Suprapubic skin (tissue), 4 donors: Measurements from ENCODE around the gene SOAT1. TPM values are rescaled to one million over a fixed set of nuclear protein-coding genes. Genes with fewer than 3 reads are reported as not detected.
"Not testable (repeated sequence)": the region's sequence is repeated elsewhere in the genome, so short reads cannot be mapped to it uniquely, and the experiment has no call there.

ENCODE experiments used
- DNase-seq, 2 donors: peaks; one replicate each; pipeline ENCODE4 v3.0.0-alpha.2; 2019; ENCODE audit warnings: low spot score in 2 of 2
- H3K27ac ChIP-seq: fragments of 200-600 bp; sonication (generic); one replicate; pipeline ENCODE4 v1.5.1; 2019
- H3K27me3 ChIP-seq: fragments of 200-600 bp; sonication (generic); one replicate; pipeline ENCODE4 v1.5.1; 2019
- H3K36me3 ChIP-seq: fragments of 200-600 bp; sonication (generic); one replicate; pipeline ENCODE4 v1.5.1; 2019
- H3K4me1 ChIP-seq: fragments of 200-600 bp; sonication (generic); one replicate; pipeline ENCODE4 v1.5.1; 2019
- H3K4me3 ChIP-seq: fragments of 200-600 bp; sonication (generic); one replicate; pipeline ENCODE4 v1.5.1; 2019; ENCODE audit warnings: mild to moderate bottlenecking
- H3K9me3 ChIP-seq: fragments of 200-600 bp; sonication (generic); one replicate; pipeline ENCODE4 v1.5.1; 2019
- EP300 ChIP-seq: sonication (generic); formaldehyde crosslinking; IDR thresholded peaks from one replicate; pipeline ENCODE4 v1.6.1; 2017; ENCODE audit warnings: antibody characterized with exemption
- POLR2A ChIP-seq, 2 donors: fragments of 450-650 bp; IDR thresholded peaks; one replicate each; pipeline ENCODE4 v1.6.1; 2017; ENCODE audit warnings: antibody characterized with exemption in 2 of 2, mild to moderate bottlenecking in 2 of 2, moderate library complexity in 2 of 2
- POLR2AphosphoS5 ChIP-seq, 3 donors: sonication (generic); formaldehyde crosslinking; IDR thresholded peaks; one replicate each; pipeline ENCODE4 v1.6.1; 2017; ENCODE audit warnings: antibody characterized with exemption in 3 of 3
- WGBS: methylation state at CpG from one replicate; pipeline ENCODE4 v1.1.5; 2018; 5-methylcytosine and 5-hydroxymethylcytosine counted together
- total RNA-seq, 4 donors: library from RNA; depleted of rRNA; stranded (reverse); fragments of >200 nt; gene quantifications; one replicate each; pipeline ENCODE4 v1.1.0, GENCODE V29; 2016
- TF ChIP-seq, protein P1 (sequence below), 2 donors: fragments of 200-600 bp in 1 of 2; fragments of 450-650 bp in 1 of 2; sonication (generic) in 1 of 2; IDR thresholded peaks; one replicate each; pipeline ENCODE4 v1.5.1; 2016 to 2019; ENCODE audit warnings: antibody characterized with exemption in 2 of 2, mild to moderate bottlenecking in 1 of 2, moderate library complexity in 1 of 2

Gene SOAT1
- total RNA-seq, 4 donors from 2014 or later, result 13.7 to 39.9 (median 23.1) TPM

DNA sequence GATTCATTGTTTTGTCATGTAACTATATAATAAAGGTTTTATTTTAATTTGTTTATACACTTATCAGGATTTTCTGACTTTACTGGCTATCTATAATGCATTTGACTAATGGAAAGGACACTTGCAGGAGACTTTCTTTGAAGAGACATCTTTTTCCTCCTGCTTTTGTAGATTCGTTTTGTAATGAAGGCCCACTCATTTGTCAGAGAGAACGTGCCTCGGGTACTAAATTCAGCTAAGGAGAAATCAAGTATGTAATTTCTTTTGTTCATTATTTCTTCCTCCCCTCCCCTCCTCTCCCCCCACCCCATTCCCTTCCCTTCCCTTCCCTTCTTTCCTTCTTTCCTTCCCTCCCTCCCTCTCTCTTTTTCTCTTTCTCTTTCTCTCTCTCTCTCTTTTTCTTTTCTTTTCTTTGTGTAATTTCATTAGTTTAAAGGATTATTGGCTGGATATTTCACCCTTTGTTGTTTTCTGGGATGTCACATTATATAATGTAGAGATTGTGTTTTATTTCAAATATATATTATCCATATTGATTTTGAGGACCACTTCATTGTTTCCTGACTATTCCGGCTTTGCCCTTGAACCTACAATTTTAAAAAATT is 48.4 kb downstream of the SOAT1 start:
- no peaks in the 10 kb centered on the region for H3K4me1 ChIP-seq
- TF ChIP-seq, protein P1, sequence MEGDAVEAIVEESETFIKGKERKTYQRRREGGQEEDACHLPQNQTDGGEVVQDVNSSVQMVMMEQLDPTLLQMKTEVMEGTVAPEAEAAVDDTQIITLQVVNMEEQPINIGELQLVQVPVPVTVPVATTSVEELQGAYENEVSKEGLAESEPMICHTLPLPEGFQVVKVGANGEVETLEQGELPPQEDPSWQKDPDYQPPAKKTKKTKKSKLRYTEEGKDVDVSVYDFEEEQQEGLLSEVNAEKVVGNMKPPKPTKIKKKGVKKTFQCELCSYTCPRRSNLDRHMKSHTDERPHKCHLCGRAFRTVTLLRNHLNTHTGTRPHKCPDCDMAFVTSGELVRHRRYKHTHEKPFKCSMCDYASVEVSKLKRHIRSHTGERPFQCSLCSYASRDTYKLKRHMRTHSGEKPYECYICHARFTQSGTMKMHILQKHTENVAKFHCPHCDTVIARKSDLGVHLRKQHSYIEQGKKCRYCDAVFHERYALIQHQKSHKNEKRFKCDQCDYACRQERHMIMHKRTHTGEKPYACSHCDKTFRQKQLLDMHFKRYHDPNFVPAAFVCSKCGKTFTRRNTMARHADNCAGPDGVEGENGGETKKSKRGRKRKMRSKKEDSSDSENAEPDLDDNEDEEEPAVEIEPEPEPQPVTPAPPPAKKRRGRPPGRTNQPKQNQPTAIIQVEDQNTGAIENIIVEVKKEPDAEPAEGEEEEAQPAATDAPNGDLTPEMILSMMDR (IDR thresholded peaks at IDR 0.05), result no peak
- TF ChIP-seq EP300, result no peak
- TF ChIP-seq POLR2AphosphoS5 (IDR thresholded peaks at IDR 0.05), result no peak
- TF ChIP-seq POLR2A (IDR thresholded peaks at IDR 0.05), result no peak
- no peaks in the 10 kb centered on the region for H3K27me3 ChIP-seq
- H3K36me3 ChIP-seq, result peaks cover 52% of the 10 kb centered on the region
- DNase-seq, result no peak
- no peak overlapping the region for H3K27ac ChIP-seq
- no peaks in the 10 kb centered on the region for H3K9me3 ChIP-seq
- no peak overlapping the region for H3K4me3 ChIP-seq
- WGBS, result 84% methylated on average over 4 of the region's 4 CpGs

DNA sequence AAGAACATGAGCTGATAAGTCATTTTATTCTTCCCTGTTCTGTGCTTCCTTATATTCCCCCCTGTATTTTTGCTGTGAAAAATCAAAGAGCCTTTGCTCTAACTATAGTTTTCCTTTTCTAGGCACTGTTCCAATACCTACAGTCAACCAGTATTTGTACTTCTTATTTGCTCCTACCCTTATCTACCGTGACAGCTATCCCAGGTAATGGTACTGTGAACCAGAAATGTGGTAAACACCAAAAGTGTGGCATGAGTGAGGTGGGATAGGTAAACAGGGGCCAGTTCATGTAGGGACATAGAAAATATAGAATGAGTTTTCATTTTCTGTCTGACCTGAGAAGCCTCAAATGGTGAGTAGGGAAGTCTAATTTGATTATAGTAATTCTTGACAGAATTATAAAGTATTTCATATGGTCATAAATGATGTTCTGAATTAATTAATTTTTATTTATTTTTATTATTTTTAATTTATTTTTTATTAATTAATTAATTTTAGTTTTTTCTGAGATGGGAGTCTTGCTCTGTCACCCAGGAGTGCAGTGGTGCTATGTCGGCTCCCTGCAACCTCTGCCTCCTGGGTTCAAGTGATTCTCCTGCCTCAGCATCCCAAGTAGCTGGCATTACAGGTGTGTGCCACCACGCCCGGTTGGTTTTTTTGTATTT is 49.3 kb downstream of the SOAT1 start:
- TF ChIP-seq, protein P1 (IDR thresholded peaks at IDR 0.05), result no peak
- TF ChIP-seq POLR2A (IDR thresholded peaks at IDR 0.05), result no peak
- no peak for TF ChIP-seq EP300
- TF ChIP-seq POLR2AphosphoS5 (IDR thresholded peaks at IDR 0.05), result no peak
- Histone ChIP-seq H3K9me3 (no peaks in the 10 kb centered on the region), H3K4me1 (no peaks in the 10 kb centered on the region), H3K4me3 (no peak overlapping the region), H3K27me3 (no peaks in the 10 kb centered on the region), H3K27ac (no peak overlapping the region), H3K36me3 (peaks cover 54% of the 10 kb centered on the region)
- DNase-seq, result no peak
- 88% methylated on average over 4 of the region's 4 CpGs for WGBS

DNA sequence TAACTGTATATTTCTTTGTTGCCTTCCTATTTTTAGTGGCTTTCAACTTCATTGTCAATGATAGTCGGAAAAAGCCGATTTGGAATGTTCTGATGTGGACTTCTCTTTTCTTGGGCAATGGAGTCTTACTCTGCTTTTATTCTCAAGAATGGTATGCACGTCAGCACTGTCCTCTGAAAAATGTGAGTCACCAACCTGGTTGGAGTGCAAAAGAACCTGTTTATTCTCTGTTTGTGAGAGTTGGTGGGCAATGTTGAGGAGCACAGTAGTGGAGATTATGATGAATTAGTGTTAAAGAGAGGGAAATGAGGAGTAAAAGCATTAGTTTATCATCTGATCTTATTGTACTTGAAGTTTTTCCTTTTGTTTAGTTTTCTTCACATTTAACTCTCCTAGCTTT is 57.7 kb downstream of the SOAT1 start:
- peaks cover 33% of the 10 kb centered on the region for H3K36me3 ChIP-seq
- TF ChIP-seq EP300 (no peak), POLR2AphosphoS5 (IDR thresholded peaks at IDR 0.05) (no peak), POLR2A (IDR thresholded peaks at IDR 0.05) (no peak)
- TF ChIP-seq, protein P1 (IDR thresholded peaks at IDR 0.05), result no peak
- H3K4me3 ChIP-seq, result no peak overlapping the region
- whole genome bisulfite sequencing, result 98% methylated on average over 3 of the region's 3 CpGs
- no peak overlapping the region for H3K27ac ChIP-seq
- H3K27me3 ChIP-seq, result no peaks in the 10 kb centered on the region
- H3K9me3 ChIP-seq, result no peaks in the 10 kb centered on the region
- H3K4me1 ChIP-seq, result no peaks in the 10 kb centered on the region
- no peak for DNase-seq

DNA sequence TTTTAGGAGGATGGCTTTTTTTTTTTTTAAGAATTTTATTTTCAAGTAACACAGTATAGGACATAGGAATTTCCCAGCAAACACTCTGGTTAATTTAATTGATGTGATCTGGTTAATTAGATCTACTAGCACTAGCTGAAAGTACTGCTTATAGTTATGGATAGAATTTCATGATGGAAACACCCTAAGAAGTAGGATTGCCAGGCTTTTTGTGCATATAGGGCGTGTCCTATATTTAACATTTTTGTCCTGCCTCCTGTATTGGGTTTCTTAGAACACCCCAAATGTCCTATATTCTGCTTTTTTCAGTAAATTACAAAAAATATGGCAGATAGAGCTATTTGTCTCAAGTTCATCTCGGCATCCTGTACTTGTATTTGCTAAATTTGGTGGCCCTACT is 58.6 kb downstream of the SOAT1 start:
- TF ChIP-seq EP300 (no peak), POLR2A (IDR thresholded peaks at IDR 0.05) (no peak), POLR2AphosphoS5 (IDR thresholded peaks at IDR 0.05) (no peak)
- TF ChIP-seq, protein P1 (IDR thresholded peaks at IDR 0.05), result no peak
- DNase-seq, result no peak
- H3K27me3 ChIP-seq, result no peaks in the 10 kb centered on the region
- no peaks in the 10 kb centered on the region for H3K4me1 ChIP-seq
- H3K9me3 ChIP-seq, result no peaks in the 10 kb centered on the region
- H3K27ac ChIP-seq, result no peak overlapping the region
- peaks cover 33% of the 10 kb centered on the region for H3K36me3 ChIP-seq
- no peak overlapping the region for H3K4me3 ChIP-seq
- WGBS, result 91% methylated on average over 2 of the region's 2 CpGs

DNA sequence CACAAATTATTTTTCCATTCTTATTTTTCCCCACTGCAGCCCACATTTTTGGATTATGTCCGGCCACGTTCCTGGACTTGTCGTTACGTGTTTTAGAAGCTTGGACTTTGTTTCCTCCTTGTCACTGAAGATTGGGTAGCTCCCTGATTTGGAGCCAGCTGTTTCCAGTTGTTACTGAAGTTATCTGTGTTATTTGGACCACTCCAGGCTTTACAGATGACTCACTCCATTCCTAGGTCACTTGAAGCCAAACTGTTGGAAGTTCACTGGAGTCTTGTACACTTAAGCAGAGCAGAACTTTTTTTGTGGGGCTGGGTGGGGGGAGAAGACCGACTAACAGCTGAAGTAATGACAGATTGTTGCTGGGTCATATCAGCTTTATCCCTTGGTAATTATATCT is 59.9 kb downstream of the SOAT1 start:
- no peak for DNase-seq
- Histone ChIP-seq H3K36me3 (peaks cover 27% of the 10 kb centered on the region), H3K27ac (no peak overlapping the region), H3K27me3 (no peaks in the 10 kb centered on the region), H3K4me3 (no peak overlapping the region), H3K9me3 (no peaks in the 10 kb centered on the region), H3K4me1 (no peaks in the 10 kb centered on the region)
- TF ChIP-seq POLR2AphosphoS5 (IDR thresholded peaks at IDR 0.05) (no peak), POLR2A (IDR thresholded peaks at IDR 0.05) (no peak), EP300 (no peak)
- TF ChIP-seq, protein P1 (IDR thresholded peaks at IDR 0.05), result no peak
- 66% methylated on average over 5 of the region's 5 CpGs for WGBS

DNA sequence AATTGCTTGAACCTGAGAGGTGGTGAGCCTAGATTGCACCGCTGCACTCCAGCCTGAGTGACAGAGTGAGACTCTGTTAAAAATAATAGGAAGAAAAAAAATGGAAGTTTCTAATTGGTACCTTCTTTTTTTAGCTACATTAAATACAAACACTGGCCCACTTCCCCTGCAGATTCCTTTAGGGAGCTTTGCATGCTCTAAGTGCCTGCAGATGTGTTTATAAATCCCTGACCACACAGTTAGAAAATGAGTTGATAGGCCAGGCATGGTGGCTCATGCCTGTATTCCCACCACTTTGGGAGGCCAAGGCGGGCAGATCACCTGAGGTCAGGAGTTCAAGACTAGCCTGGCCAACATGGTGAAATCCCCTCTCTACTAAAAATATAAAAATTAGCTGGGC is 68.0 kb downstream of the SOAT1 start:
- not testable (repeated sequence) for H3K4me3 ChIP-seq, DNase-seq, H3K27me3 ChIP-seq, H3K36me3 ChIP-seq, H3K4me1 ChIP-seq, H3K27ac ChIP-seq, H3K9me3 ChIP-seq
- WGBS, result 78% methylated on average over 2 of the region's 2 CpGs
